AG04450 (cell line): ENCODE measurements around the gene GOLGA8O. TPM values are rescaled to one million over a fixed set of nuclear protein-coding genes. Genes with fewer than 3 reads are reported as not detected.
"Not testable (repeated sequence)": the region's sequence is repeated elsewhere in the genome, so short reads cannot be mapped to it uniquely, and the experiment has no call there.

Source experiments
- CTCF ChIA-PET: fragments of 300-600, 350-600 bp; formaldehyde crosslinking; extraction: SDS; loops from one replicate; lab custom pipeline; 2022; ENCODE audit warnings: antibody characterized with exemption, inconsistent platforms; lab: Charles Lee
- POLR2A ChIA-PET: fragments of 350-600 bp; formaldehyde crosslinking; extraction: SDS; loops from one replicate; lab custom pipeline; 2021; ENCODE audit warnings: antibody characterized with exemption, inconsistent platforms; lab: Yijun Ruan, JAX
- DNase-seq: peaks from one replicate; pipeline ENCODE4 v3.0.0-alpha.2; 2011; ENCODE audit warnings: low read depth, low spot score
- H3K27ac ChIP-seq: one replicate; pipeline ENCODE4 v1.5.1; 2012; ENCODE audit warnings: low read depth, low read length, control low read depth
- H3K27me3 ChIP-seq: one replicate; pipeline ENCODE4 v1.6.0; 2012; ENCODE audit warnings: low read length; ENCODE audit not compliant: control insufficient read depth, insufficient read depth
- H3K4me3 ChIP-seq: 2 replicates; pipeline ENCODE4 v1.5.1; 2011; ENCODE audit warnings: mild to moderate bottlenecking, low read depth, low read length, control low read depth
- H3K9me3 ChIP-seq: 2 replicates; pipeline ENCODE4 v1.5.1; 2012; ENCODE audit warnings: low read length; ENCODE audit not compliant: control insufficient read depth, insufficient read depth
- CTCF ChIP-seq: IDR thresholded peaks from 2 replicates; pipeline ENCODE4 v1.5.1; 2011; ENCODE audit warnings: low read depth, low read length, control low read depth, inconsistent platforms
- polyA plus RNA-seq: library from polyadenylated mRNA; depleted of rRNA; stranded (reverse); fragments of >200 nt; gene quantifications from 2 replicates; pipeline ENCODE4 v1.2.3, GENCODE V29; 2011; rRNA removed
- small RNA-seq: library from RNA; depleted of rRNA; stranded (forward); fragments of <200 nt; gene quantifications from one replicate; pipeline ENCODE3, GENCODE V24; 2012; ENCODE audit warnings: low read depth; ENCODE audit not compliant: insufficient read length

The GOLGA8O gene
- polyA plus RNA-seq, 1 experiment, result not detected

- POLR2A ChIA-PET, DNase-seq: not testable (repeated sequence)
These were observed 28.9 kb downstream of the GOLGA8O start for GRCh38 chr15:32426511-32426910.

GRCh38 chr15:32407903-32408302, 47.5 kb downstream of the GOLGA8O start:
- H3K9me3 ChIP-seq, H3K27me3 ChIP-seq, CTCF ChIA-PET, DNase-seq, H3K4me3 ChIP-seq, POLR2A ChIA-PET, H3K27ac ChIP-seq: not testable (repeated sequence)
- TF ChIP-seq CTCF, result peak; percentile 10

More at GRCh38 chr15:32426511-32426910, 28.9 kb downstream of the GOLGA8O start:
- H3K9me3 ChIP-seq, H3K27ac ChIP-seq, H3K4me3 ChIP-seq, H3K27me3 ChIP-seq, CTCF ChIA-PET: not testable (repeated sequence)

GRCh38 chr15:32403192-32403591, 52.2 kb downstream of the GOLGA8O start, which contains the start of gene GOLGA8K:
Gene GOLGA8K, minus strand, starts transcription at chr15:32403292. Its CDS starts 98 bp downstream, at chr15:32403194.
- CTCF ChIA-PET, POLR2A ChIA-PET, H3K9me3 ChIP-seq, H3K27me3 ChIP-seq, DNase-seq, H3K4me3 ChIP-seq, H3K27ac ChIP-seq: not testable (repeated sequence)

GRCh38 chr15:32396522-32396921, 58.9 kb downstream of the GOLGA8O start:
- H3K4me3 ChIP-seq, DNase-seq, H3K27me3 ChIP-seq, CTCF ChIA-PET, POLR2A ChIA-PET, H3K27ac ChIP-seq, H3K9me3 ChIP-seq: not testable (repeated sequence)

Small RNA genes lying within 50 kb of the gene (small RNA-seq; reads per million reads assigned to genes)
- not detected for gene AC135983.5
- not detected for gene RF00096
- gene RN7SL539P, result not detected

Other genes starting within 250 kb of the GOLGA8O start
- not detected in 2 replicates for gene GOLGA8K, start 52.3 kb downstream of the GOLGA8O start, polyA plus RNA-seq
- gene GOLGA8N, start 137.8 kb upstream of the GOLGA8O start, polyA plus RNA-seq, result 3.2 and 3.7 TPM in 2 replicates
- 7.1 and 9.1 TPM in 2 replicates for gene ARHGAP11A, start 159.9 kb upstream of the GOLGA8O start, polyA plus RNA-seq
- gene SCG5, start 186.1 kb upstream of the GOLGA8O start, polyA plus RNA-seq, result 39.2 and 44.4 TPM in 2 replicates